Raji (cell line): Measurements from ENCODE around the gene RBMY1F.
"Not testable (repeated sequence)": the region's sequence is repeated elsewhere in the genome, so short reads cannot be mapped to it uniquely, and the experiment has no call there.

ENCODE experiments used
- POLR2A ChIP-seq: IDR thresholded peaks from 2 replicates; pipeline ENCODE4 v1.6.1; 2011; ENCODE audit warnings: low read depth, low read length, control low read depth; ENCODE audit not compliant: insufficient read depth

RBMY1F gene

DNA sequence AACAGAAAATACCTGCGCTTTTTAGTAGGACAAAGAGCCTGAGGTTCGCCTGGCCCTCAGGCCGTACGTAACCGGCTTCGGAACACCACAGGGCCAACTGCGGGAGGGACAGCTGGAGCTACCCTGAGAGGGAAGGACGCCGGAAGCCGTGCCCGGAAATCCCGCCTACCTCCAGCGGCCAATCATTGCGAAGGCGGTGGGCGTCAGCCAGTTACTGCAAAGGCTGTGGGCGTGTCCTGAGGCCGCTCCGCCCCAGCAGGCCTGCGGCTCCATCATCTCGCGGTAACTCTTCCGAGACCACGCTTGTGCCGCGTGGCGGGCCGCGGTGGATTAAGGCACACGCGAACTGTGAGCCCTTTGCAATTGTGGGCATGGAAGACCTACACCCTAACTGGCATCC is at the start of gene RBMY1F:
TSS of gene RBMY1F (minus strand) at position 101 of the 400 bp plus-strand sequence. CDS start 1,954 bp downstream, outside the sequence.
- TF ChIP-seq POLR2A = not testable (repeated sequence)
